ENCODE data around the gene MRPL12.

The MRPL12 gene

DNA sequence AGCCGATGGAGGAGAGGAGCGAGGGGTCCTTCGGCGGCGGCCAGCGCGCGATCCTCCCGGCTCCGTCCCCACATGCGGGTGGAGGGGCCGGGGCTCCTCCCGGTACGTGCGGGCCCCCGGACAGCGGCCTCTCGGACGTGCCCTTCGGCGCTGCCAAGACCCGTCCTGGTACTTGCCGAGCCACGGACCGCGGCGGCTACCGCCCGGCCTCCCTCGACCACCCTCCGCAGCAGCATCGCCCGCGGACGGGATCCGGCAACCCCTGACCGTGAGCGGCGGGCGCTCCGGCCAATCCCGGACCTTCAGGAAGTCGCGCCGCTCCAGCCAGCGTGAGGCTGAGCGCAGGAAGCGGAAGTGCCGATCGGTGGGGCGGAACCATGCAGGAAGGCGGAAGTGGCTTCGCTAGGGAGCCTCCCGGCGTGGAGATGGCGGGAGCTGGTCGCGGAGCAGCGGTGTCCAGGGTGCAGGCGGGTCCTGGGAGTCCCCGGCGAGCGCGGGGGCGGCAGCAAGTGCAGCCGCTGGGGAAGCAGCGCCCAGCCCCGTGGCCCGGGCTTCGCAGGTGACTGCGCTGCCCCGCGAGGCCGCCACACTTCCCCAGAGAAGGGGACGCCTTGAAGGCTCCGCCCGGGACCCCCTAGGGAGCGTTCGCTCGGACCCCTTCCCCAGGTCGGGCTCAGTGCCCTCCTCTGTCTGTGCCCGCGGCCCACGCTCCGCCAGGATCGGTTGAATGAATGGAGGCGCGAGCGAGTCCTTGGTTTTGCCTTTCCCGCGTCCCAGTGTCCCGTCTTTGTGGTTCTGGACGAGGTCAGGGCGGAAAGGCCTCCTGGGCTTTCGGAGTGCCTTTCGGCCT is 36.6 kb upstream of the MRPL12 start, which contains the start of the genes CCDC137 and OXLD1:
Gene CCDC137, plus strand, starts transcription at position 396 of the 850 bp plus-strand sequence. Its CDS starts 30 bp downstream, at position 426.
Gene OXLD1, minus strand, starts transcription at position 264 of the 850 bp plus-strand sequence. Its CDS starts 28 bp downstream, at position 236.
- TF ChIP-seq POLR2AphosphoS5 (IDR thresholded peaks at IDR 0.05; ENCODE audit: low read depth) (peak; percentile 97), SPI1 (IDR thresholded peaks at IDR 0.05; ENCODE audit: borderline replicate concordance, low read depth) (peak; percentile 97), REST (IDR thresholded peaks at IDR 0.05; ENCODE audit: insufficient replicate concordance, low read depth) (peak; percentile 55), GABPA (IDR thresholded peaks at IDR 0.05; ENCODE audit: low read depth) (peak; percentile 94)
- TF ChIP-seq, protein P1, sequence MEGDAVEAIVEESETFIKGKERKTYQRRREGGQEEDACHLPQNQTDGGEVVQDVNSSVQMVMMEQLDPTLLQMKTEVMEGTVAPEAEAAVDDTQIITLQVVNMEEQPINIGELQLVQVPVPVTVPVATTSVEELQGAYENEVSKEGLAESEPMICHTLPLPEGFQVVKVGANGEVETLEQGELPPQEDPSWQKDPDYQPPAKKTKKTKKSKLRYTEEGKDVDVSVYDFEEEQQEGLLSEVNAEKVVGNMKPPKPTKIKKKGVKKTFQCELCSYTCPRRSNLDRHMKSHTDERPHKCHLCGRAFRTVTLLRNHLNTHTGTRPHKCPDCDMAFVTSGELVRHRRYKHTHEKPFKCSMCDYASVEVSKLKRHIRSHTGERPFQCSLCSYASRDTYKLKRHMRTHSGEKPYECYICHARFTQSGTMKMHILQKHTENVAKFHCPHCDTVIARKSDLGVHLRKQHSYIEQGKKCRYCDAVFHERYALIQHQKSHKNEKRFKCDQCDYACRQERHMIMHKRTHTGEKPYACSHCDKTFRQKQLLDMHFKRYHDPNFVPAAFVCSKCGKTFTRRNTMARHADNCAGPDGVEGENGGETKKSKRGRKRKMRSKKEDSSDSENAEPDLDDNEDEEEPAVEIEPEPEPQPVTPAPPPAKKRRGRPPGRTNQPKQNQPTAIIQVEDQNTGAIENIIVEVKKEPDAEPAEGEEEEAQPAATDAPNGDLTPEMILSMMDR (IDR thresholded peaks at IDR 0.05; ENCODE audit: insufficient read depth, low read length), result no peak
- peak; percentile 97 to 99 for DNase-seq (ENCODE audit: low read depth in 1 of 2, low spot score in 1 of 2)
- Histone ChIP-seq H3K27me3 (ENCODE audit: insufficient read depth, poor library complexity, severe bottlenecking) (no peaks in the 10 kb centered on the region), H3K4me3 (replicated peaks; ENCODE audit: insufficient read depth, low read length) (peak within 1 kb of the TSS; percentile 93), H3K27ac (replicated peaks) (peak within 1 kb of the TSS; percentile 93)

DNA sequence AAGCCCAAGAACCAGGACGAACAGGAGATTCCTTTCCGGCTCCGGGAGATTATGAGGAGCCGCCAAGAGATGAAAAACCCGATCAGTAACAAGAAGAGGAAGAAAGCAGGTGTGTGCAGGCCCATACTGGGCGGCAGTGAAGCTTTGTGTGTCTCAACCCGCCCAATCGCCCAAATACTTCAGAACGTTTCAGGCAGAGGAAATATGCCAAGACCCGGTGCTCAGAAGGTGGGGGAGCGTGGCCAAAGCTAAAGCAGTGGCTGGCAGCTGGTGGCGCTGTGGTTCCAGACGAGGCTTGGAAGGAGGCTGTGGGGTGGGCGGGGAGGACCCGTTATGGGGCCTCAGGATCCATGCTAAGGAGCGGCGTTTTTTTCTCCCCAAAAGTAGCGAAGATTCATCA is 35.4 kb upstream of the MRPL12 start:
- H3K27ac ChIP-seq (replicated peaks), result peak overlapping the region; percentile 93
- H3K27me3 ChIP-seq (ENCODE audit: insufficient read depth, poor library complexity, severe bottlenecking), result no peaks in the 10 kb centered on the region
- TF ChIP-seq, protein P1 (IDR thresholded peaks at IDR 0.05; ENCODE audit: insufficient read depth, low read length), result peak; percentile 40
- no peak for TF ChIP-seq SPI1 (IDR thresholded peaks at IDR 0.05; ENCODE audit: borderline replicate concordance, low read depth)
- peak; percentile 35 to 82 for DNase-seq (ENCODE audit: low read depth in 1 of 2, low spot score in 1 of 2)
- H3K4me3 ChIP-seq (replicated peaks; ENCODE audit: insufficient read depth, low read length), result peak overlapping the region; percentile 49

GRCh38 chr17:81672504-81672903 is 30.7 kb upstream of the MRPL12 start:
- DNase-seq (ENCODE audit: low read depth in 1 of 2, low spot score in 1 of 2), result no peak
- H3K4me3 ChIP-seq (replicated peaks; ENCODE audit: insufficient read depth, low read length), result no peak overlapping the region
- no peak for TF ChIP-seq GABPA (IDR thresholded peaks at IDR 0.05; ENCODE audit: low read depth)
- TF ChIP-seq SPI1 (IDR thresholded peaks at IDR 0.05; ENCODE audit: borderline replicate concordance, low read depth), result no peak

DNA sequence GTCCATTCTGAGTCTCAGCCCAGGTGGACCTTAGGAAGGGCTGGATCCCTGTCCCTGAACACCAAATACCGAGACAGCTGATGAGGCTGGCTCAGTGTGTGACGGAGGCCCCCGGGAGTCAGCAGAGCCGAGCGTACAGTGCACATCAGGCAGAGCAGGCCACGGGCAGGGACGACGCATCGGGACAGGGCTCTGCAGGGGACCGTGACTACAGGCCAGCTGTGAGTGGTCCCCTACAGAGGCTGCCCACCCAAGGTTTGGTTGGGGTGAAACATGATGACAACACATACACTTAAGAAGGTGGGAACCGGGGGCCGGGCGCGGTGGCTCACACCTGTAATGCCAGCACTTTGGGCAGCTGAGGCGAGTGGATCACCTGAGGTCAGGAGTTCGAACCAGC is 30.2 kb upstream of the MRPL12 start:
- DNase-seq (ENCODE audit: low read depth in 1 of 2, low spot score in 1 of 2), result no peak
- Histone ChIP-seq H3K4me3 (replicated peaks; ENCODE audit: insufficient read depth, low read length) (no peak overlapping the region), H3K27ac (replicated peaks) (no peak overlapping the region), H3K27me3 (ENCODE audit: insufficient read depth, poor library complexity, severe bottlenecking) (no peaks in the 10 kb centered on the region)
- TF ChIP-seq, protein P1 (IDR thresholded peaks at IDR 0.05; ENCODE audit: insufficient read depth, low read length), result no peak
- TF ChIP-seq SPI1 (IDR thresholded peaks at IDR 0.05; ENCODE audit: borderline replicate concordance, low read depth) (no peak), POLR2AphosphoS5 (IDR thresholded peaks at IDR 0.05; ENCODE audit: low read depth) (no peak), REST (IDR thresholded peaks at IDR 0.05; ENCODE audit: insufficient replicate concordance, low read depth) (no peak), GABPA (IDR thresholded peaks at IDR 0.05; ENCODE audit: low read depth) (no peak)

More at GRCh38 chr17:81672504-81672903, 30.7 kb upstream of the MRPL12 start:
- Histone ChIP-seq H3K27me3 (ENCODE audit: insufficient read depth, poor library complexity, severe bottlenecking) (no peaks in the 10 kb centered on the region), H3K27ac (replicated peaks) (no peak overlapping the region)

All from HL-60 (cell line).